NCI-H1417 (cell line): Measurements from ENCODE around the gene PLXDC2.

Experiments used
- DNase-seq, 3 experiments: peaks; one replicate each; lab custom pipeline; 2025; lab: John Stamatoyannopoulos, UW

Gene PLXDC2

GRCh38 chr10:19815731-19816410 lies 361 bp upstream of the PLXDC2 start:
- peak in 2 of 3 experiments; percentile 65 to 67 for DNase-seq

- peak in 2 of 3 experiments; percentile 38 to 50 for DNase-seq
Measured at GRCh38 chr10:19817231-19817933, 1.1 kb downstream of the PLXDC2 start.

GRCh38 chr10:19818876-19819275 lies 2.6 kb downstream of the PLXDC2 start:
- no peak for DNase-seq

- DNase-seq: peak in 2 of 3 experiments; percentile 1 to 52
Measured at GRCh38 chr10:19819419-19820033, 3.3 kb downstream of the PLXDC2 start.

GRCh38 chr10:19824381-19825342 lies 8.4 kb downstream of the PLXDC2 start:
- peak in 1 of 3 experiments; percentile 8 for DNase-seq

GRCh38 chr10:19825700-19826099 lies 9.5 kb downstream of the PLXDC2 start:
- no peak for DNase-seq

- DNase-seq: no peak
Measured at GRCh38 chr10:19826712-19827111, 10.5 kb downstream of the PLXDC2 start.

GRCh38 chr10:19828278-19829049 lies 12.2 kb downstream of the PLXDC2 start:
- DNase-seq: no peak

- DNase-seq: no peak
Measured at GRCh38 chr10:19832699-19833098, 16.5 kb downstream of the PLXDC2 start.

GRCh38 chr10:19833170-19833824 lies 17.1 kb downstream of the PLXDC2 start:
- DNase-seq: peak in 1 of 3 experiments; percentile 2

- no peak for DNase-seq
Measured at GRCh38 chr10:19835952-19836351, 19.7 kb downstream of the PLXDC2 start.

- DNase-seq: no peak
Measured at GRCh38 chr10:19839090-19839489, 22.9 kb downstream of the PLXDC2 start.

- no peak for DNase-seq
Measured at GRCh38 chr10:19839552-19839951, 23.3 kb downstream of the PLXDC2 start.

- DNase-seq: no peak
Measured at GRCh38 chr10:19840776-19841175, 24.5 kb downstream of the PLXDC2 start.

- no peak for DNase-seq
Measured at GRCh38 chr10:19843487-19843886, 27.3 kb downstream of the PLXDC2 start.

GRCh38 chr10:19845503-19846368 lies 29.5 kb downstream of the PLXDC2 start:
- no peak for DNase-seq

GRCh38 chr10:19847321-19847720 lies 31.1 kb downstream of the PLXDC2 start:
- no peak for DNase-seq

GRCh38 chr10:19848226-19848985 lies 32.2 kb downstream of the PLXDC2 start:
- DNase-seq: no peak

- no peak for DNase-seq
Measured at GRCh38 chr10:19853831-19854230, 37.6 kb downstream of the PLXDC2 start.
